SHP77 (cell line): ENCODE data around the gene TAS2R10.
"Not testable (repeated sequence)": the region's sequence is repeated elsewhere in the genome, so short reads cannot be mapped to it uniquely, and the experiment has no call there.

Experiments
- DNase-seq, 2 experiments: peaks; one replicate each; lab custom pipeline; 2025; lab: John Stamatoyannopoulos, UW

Gene TAS2R10

GRCh38 chr12:10826258-10826657 lies at the start of gene TAS2R10:
TAS2R10 (minus strand) TSS chr12:10826358; CDS start chr12:10826269, 89 bp downstream.
- no peak for DNase-seq

GRCh38 chr12:10873378-10873777 lies 47.2 kb upstream of the TAS2R10 start:
- DNase-seq, result no peak

GRCh38 chr12:10867381-10867780 lies 41.2 kb upstream of the TAS2R10 start:
- no peak for DNase-seq

GRCh38 chr12:10863512-10864218 lies 37.5 kb upstream of the TAS2R10 start:
- no peak for DNase-seq

- DNase-seq, result no peak
Measured at GRCh38 chr12:10861366-10861765, 35.2 kb upstream of the TAS2R10 start.

- no peak for DNase-seq
Measured at GRCh38 chr12:10855807-10856206, 29.6 kb upstream of the TAS2R10 start.

GRCh38 chr12:10853776-10854175 lies 27.6 kb upstream of the TAS2R10 start:
- DNase-seq, result no peak

- DNase-seq, result no peak
Measured at GRCh38 chr12:10851243-10851858, 25.2 kb upstream of the TAS2R10 start.

- no peak for DNase-seq
Measured at GRCh38 chr12:10849425-10849878, 23.3 kb upstream of the TAS2R10 start, which contains the start of gene PRR4. PRR4 (minus strand) TSS chr12:10849475; CDS start chr12:10849437, 38 bp downstream.

- no peak for DNase-seq
Measured at GRCh38 chr12:10847744-10848143, 21.6 kb upstream of the TAS2R10 start.

GRCh38 chr12:10842862-10843261 lies 16.7 kb upstream of the TAS2R10 start:
- no peak for DNase-seq

- no peak for DNase-seq
Measured at GRCh38 chr12:10838461-10838860, 12.3 kb upstream of the TAS2R10 start.

GRCh38 chr12:10829994-10830393 lies 3.8 kb upstream of the TAS2R10 start:
- no peak for DNase-seq

GRCh38 chr12:10824957-10825356 lies 1.2 kb downstream of the TAS2R10 start:
- DNase-seq, result no peak

GRCh38 chr12:10811883-10812536 lies 14.1 kb downstream of the TAS2R10 start:
- DNase-seq, result no peak

GRCh38 chr12:10810068-10810467 lies 16.1 kb downstream of the TAS2R10 start, which contains the start of gene TAS2R9:
TAS2R9 (minus strand) TSS chr12:10810168; CDS start chr12:10810075, 93 bp downstream.
- DNase-seq, result no peak

GRCh38 chr12:10807186-10807585 lies 19.0 kb downstream of the TAS2R10 start, which contains the start of gene TAS2R8:
TAS2R8 (minus strand) TSS chr12:10807286; CDS start chr12:10806980, 306 bp downstream.
- DNase-seq, result no peak

GRCh38 chr12:10802587-10802986 lies 23.6 kb downstream of the TAS2R10 start, which contains the start of gene TAS2R7:
TAS2R7 (minus strand) TSS chr12:10802627; CDS start chr12:10802570, 57 bp downstream.
- no peak for DNase-seq

- DNase-seq, result no peak
Measured at GRCh38 chr12:10801741-10802140, 24.4 kb downstream of the TAS2R10 start.

- no peak for DNase-seq
Measured at GRCh38 chr12:10794222-10794621, 31.9 kb downstream of the TAS2R10 start.

GRCh38 chr12:10791769-10792168 lies 34.4 kb downstream of the TAS2R10 start:
- not testable (repeated sequence) for DNase-seq

- no peak for DNase-seq
Measured at GRCh38 chr12:10783252-10783651, 42.9 kb downstream of the TAS2R10 start.

GRCh38 chr12:10779103-10779502 lies 47.1 kb downstream of the TAS2R10 start:
- no peak for DNase-seq
